ENCODE data around the gene KAT7.

- TF ChIP-seq, protein P1, sequence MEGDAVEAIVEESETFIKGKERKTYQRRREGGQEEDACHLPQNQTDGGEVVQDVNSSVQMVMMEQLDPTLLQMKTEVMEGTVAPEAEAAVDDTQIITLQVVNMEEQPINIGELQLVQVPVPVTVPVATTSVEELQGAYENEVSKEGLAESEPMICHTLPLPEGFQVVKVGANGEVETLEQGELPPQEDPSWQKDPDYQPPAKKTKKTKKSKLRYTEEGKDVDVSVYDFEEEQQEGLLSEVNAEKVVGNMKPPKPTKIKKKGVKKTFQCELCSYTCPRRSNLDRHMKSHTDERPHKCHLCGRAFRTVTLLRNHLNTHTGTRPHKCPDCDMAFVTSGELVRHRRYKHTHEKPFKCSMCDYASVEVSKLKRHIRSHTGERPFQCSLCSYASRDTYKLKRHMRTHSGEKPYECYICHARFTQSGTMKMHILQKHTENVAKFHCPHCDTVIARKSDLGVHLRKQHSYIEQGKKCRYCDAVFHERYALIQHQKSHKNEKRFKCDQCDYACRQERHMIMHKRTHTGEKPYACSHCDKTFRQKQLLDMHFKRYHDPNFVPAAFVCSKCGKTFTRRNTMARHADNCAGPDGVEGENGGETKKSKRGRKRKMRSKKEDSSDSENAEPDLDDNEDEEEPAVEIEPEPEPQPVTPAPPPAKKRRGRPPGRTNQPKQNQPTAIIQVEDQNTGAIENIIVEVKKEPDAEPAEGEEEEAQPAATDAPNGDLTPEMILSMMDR (IDR thresholded peaks at IDR 0.05), result no peak
- TF ChIP-seq POLR2A (IDR thresholded peaks at IDR 0.05), result no peak
Observed at GRCh38 chr17:49819138-49819537, 30.7 kb downstream of the KAT7 start.

Data from lower leg skin (tissue), 3 donors.